WTC11 (cell line): ENCODE data around the gene STIP1.

Experiments used
- JUN ChIP-seq: sonication (generic); formaldehyde crosslinking; IDR thresholded peaks from 2 replicates; pipeline ENCODE4 v1.8.0; 2023; ENCODE audit warnings: mild to moderate bottlenecking, missing genetic modification reagents
- MYBL2 ChIP-seq: sonication (generic); formaldehyde crosslinking; IDR thresholded peaks from 2 replicates; pipeline ENCODE4 v1.8.1; 2023; ENCODE audit warnings: mild to moderate bottlenecking, moderate library complexity, missing genetic modification reagents
- NFE2L1 ChIP-seq: sonication (generic); formaldehyde crosslinking; IDR thresholded peaks from 2 replicates; pipeline ENCODE4 v1.8.1; 2023; ENCODE audit warnings: missing genetic modification reagents
- NR2C2 ChIP-seq: sonication (generic); formaldehyde crosslinking; IDR thresholded peaks from 2 replicates; pipeline ENCODE4 v1.8.0; 2022; ENCODE audit warnings: mild to moderate bottlenecking, missing genetic modification reagents
- SMAD4 ChIP-seq: sonication (generic); formaldehyde crosslinking; IDR thresholded peaks from 2 replicates; pipeline ENCODE4 v1.8.0; 2022; ENCODE audit warnings: mild to moderate bottlenecking, missing genetic modification reagents
- SP1 ChIP-seq: sonication (generic); formaldehyde crosslinking; conservative IDR thresholded peaks from 2 replicates; pipeline ENCODE4 v1.8.1; 2022; ENCODE audit warnings: missing genetic modification reagents
- ZNF416 ChIP-seq: fragments of 250-450 bp; sonication (Bioruptor Pico); IDR thresholded peaks from 2 replicates; pipeline ENCODE4 v1.9.0; 2021; ENCODE audit warnings: mild to moderate bottlenecking, inconsistent platforms
- TF ChIP-seq, protein P1 (sequence below): fragments of 200-600 bp; IDR thresholded peaks from 2 replicates; pipeline ENCODE4 v1.8.0; 2022; ENCODE audit warnings: antibody characterized with exemption
- TF ChIP-seq, protein P2 (sequence below): sonication (generic); formaldehyde crosslinking; IDR thresholded peaks from 2 replicates; pipeline ENCODE4 v1.8.1; 2022; ENCODE audit warnings: low read depth, missing genetic modification reagents, borderline replicate concordance
- TF ChIP-seq, protein P3 (sequence below): sonication (generic); formaldehyde crosslinking; IDR thresholded peaks from 2 replicates; pipeline ENCODE4 v1.8.1; 2022; ENCODE audit warnings: mild to moderate bottlenecking, moderate library complexity, missing genetic modification reagents
- TF ChIP-seq, protein P4 (sequence below): sonication (generic); formaldehyde crosslinking; IDR thresholded peaks from 2 replicates; pipeline ENCODE4 v1.8.0; 2022; ENCODE audit warnings: mild to moderate bottlenecking, missing genetic modification reagents
- TF ChIP-seq, protein P5 (sequence below): sonication (generic); formaldehyde crosslinking; IDR thresholded peaks from 2 replicates; pipeline ENCODE4 v1.8.1; 2023; ENCODE audit warnings: mild to moderate bottlenecking, missing genetic modification reagents, borderline replicate concordance
- TF ChIP-seq, protein P6 (sequence below): sonication (generic); formaldehyde crosslinking; IDR thresholded peaks from 2 replicates; pipeline ENCODE4 v1.8.1; 2022; ENCODE audit warnings: mild to moderate bottlenecking, missing genetic modification reagents, moderate library complexity, borderline replicate concordance
- TF ChIP-seq, protein P7 (sequence below): sonication (generic); formaldehyde crosslinking; IDR thresholded peaks from 2 replicates; pipeline ENCODE4 v1.8.0; 2022; ENCODE audit warnings: mild to moderate bottlenecking, missing genetic modification reagents

DNA sequence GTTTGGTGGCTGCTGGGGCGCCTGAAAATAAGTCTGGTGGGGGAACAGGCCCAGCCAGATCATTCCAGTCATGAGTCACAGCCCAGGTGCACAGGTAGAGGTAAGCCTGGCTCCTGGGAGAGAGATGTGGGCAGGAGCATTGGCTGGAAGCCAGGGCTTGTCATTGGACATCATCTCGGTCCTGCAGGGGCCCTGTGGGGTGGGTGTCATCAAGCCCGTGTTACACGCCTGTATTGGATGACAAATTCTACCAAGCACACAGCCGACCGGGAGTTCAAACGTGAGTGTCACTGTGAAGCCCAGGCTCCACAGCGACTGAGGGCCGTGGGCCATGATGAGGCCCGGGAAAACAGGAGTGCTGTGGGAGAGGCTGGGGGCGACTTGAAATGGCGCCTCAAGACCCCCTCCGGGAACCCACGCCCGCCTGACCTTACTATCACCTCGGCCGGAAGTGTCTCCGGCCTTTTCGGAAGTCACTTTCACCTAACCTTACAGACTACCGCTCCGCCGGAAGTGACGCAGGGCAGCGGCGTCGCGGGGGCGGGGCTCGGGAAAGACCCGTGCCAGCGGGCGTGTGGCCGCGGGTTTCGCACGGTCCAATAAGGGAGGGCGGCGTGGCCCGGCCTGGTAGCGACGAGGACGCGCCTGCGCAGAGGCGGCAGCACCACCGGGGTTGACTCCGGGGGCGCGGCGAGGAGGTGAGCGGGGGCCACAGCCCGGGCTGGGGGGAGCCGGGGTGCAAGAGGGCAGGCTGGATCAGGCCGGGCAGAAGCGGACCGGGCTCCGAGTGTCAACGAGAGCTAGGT lies 54.7 kb downstream of the STIP1 start, which contains the start of gene FKBP2:
- TF ChIP-seq, protein P1, sequence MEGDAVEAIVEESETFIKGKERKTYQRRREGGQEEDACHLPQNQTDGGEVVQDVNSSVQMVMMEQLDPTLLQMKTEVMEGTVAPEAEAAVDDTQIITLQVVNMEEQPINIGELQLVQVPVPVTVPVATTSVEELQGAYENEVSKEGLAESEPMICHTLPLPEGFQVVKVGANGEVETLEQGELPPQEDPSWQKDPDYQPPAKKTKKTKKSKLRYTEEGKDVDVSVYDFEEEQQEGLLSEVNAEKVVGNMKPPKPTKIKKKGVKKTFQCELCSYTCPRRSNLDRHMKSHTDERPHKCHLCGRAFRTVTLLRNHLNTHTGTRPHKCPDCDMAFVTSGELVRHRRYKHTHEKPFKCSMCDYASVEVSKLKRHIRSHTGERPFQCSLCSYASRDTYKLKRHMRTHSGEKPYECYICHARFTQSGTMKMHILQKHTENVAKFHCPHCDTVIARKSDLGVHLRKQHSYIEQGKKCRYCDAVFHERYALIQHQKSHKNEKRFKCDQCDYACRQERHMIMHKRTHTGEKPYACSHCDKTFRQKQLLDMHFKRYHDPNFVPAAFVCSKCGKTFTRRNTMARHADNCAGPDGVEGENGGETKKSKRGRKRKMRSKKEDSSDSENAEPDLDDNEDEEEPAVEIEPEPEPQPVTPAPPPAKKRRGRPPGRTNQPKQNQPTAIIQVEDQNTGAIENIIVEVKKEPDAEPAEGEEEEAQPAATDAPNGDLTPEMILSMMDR, result no peak
- TF ChIP-seq, protein P2, sequence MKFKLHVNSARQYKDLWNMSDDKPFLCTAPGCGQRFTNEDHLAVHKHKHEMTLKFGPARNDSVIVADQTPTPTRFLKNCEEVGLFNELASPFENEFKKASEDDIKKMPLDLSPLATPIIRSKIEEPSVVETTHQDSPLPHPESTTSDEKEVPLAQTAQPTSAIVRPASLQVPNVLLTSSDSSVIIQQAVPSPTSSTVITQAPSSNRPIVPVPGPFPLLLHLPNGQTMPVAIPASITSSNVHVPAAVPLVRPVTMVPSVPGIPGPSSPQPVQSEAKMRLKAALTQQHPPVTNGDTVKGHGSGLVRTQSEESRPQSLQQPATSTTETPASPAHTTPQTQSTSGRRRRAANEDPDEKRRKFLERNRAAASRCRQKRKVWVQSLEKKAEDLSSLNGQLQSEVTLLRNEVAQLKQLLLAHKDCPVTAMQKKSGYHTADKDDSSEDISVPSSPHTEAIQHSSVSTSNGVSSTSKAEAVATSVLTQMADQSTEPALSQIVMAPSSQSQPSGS, result no peak
- TF ChIP-seq, protein P3, sequence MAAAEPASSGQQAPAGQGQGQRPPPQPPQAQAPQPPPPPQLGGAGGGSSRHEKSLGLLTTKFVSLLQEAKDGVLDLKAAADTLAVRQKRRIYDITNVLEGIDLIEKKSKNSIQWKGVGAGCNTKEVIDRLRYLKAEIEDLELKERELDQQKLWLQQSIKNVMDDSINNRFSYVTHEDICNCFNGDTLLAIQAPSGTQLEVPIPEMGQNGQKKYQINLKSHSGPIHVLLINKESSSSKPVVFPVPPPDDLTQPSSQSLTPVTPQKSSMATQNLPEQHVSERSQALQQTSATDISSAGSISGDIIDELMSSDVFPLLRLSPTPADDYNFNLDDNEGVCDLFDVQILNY (CRISPR knock-in tag), result peak; percentile 77
- TF ChIP-seq, protein P4, sequence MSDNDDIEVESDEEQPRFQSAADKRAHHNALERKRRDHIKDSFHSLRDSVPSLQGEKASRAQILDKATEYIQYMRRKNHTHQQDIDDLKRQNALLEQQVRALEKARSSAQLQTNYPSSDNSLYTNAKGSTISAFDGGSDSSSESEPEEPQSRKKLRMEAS (CRISPR knock-in tag), result peak; percentile 72
- no peak for TF ChIP-seq JUN (CRISPR knock-in tag)
- TF ChIP-seq SP1, result peak; percentile 82
- no peak for TF ChIP-seq NFE2L1 (CRISPR knock-in tag)
- no peak for TF ChIP-seq NR2C2 (CRISPR knock-in tag)
- no peak for TF ChIP-seq ZNF416
- TF ChIP-seq, protein P5, sequence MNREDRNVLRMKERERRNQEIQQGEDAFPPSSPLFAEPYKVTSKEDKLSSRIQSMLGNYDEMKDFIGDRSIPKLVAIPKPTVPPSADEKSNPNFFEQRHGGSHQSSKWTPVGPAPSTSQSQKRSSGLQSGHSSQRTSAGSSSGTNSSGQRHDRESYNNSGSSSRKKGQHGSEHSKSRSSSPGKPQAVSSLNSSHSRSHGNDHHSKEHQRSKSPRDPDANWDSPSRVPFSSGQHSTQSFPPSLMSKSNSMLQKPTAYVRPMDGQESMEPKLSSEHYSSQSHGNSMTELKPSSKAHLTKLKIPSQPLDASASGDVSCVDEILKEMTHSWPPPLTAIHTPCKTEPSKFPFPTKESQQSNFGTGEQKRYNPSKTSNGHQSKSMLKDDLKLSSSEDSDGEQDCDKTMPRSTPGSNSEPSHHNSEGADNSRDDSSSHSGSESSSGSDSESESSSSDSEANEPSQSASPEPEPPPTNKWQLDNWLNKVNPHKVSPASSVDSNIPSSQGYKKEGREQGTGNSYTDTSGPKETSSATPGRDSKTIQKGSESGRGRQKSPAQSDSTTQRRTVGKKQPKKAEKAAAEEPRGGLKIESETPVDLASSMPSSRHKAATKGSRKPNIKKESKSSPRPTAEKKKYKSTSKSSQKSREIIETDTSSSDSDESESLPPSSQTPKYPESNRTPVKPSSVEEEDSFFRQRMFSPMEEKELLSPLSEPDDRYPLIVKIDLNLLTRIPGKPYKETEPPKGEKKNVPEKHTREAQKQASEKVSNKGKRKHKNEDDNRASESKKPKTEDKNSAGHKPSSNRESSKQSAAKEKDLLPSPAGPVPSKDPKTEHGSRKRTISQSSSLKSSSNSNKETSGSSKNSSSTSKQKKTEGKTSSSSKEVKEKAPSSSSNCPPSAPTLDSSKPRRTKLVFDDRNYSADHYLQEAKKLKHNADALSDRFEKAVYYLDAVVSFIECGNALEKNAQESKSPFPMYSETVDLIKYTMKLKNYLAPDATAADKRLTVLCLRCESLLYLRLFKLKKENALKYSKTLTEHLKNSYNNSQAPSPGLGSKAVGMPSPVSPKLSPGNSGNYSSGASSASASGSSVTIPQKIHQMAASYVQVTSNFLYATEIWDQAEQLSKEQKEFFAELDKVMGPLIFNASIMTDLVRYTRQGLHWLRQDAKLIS (CRISPR knock-in tag), result no peak
- no peak for TF ChIP-seq SMAD4
- TF ChIP-seq, protein P6, sequence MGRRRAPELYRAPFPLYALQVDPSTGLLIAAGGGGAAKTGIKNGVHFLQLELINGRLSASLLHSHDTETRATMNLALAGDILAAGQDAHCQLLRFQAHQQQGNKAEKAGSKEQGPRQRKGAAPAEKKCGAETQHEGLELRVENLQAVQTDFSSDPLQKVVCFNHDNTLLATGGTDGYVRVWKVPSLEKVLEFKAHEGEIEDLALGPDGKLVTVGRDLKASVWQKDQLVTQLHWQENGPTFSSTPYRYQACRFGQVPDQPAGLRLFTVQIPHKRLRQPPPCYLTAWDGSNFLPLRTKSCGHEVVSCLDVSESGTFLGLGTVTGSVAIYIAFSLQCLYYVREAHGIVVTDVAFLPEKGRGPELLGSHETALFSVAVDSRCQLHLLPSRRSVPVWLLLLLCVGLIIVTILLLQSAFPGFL, result no peak
- 0 out of 2 replicates have a peak, but pooled peaks have one; percentile 79 for TF ChIP-seq MYBL2 (CRISPR knock-in tag)
- TF ChIP-seq, protein P7, sequence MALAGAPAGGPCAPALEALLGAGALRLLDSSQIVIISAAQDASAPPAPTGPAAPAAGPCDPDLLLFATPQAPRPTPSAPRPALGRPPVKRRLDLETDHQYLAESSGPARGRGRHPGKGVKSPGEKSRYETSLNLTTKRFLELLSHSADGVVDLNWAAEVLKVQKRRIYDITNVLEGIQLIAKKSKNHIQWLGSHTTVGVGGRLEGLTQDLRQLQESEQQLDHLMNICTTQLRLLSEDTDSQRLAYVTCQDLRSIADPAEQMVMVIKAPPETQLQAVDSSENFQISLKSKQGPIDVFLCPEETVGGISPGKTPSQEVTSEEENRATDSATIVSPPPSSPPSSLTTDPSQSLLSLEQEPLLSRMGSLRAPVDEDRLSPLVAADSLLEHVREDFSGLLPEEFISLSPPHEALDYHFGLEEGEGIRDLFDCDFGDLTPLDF, result 0 out of 2 replicates have a peak, but pooled peaks have one; percentile 55
